Trophoblast cell (in vitro differentiated cells and primary cell): ENCODE results near the gene UBR7.

ENCODE experiments used
- DNase-seq, 2 donors: peaks; one replicate each; pipeline ENCODE4 v3.0.0-alpha.2; 2016
- H2AFZ ChIP-seq: 2 replicates; pipeline ENCODE4 v1.6.1; 2013; ENCODE audit warnings: low read length, moderate library complexity, mild to moderate bottlenecking; ENCODE audit not compliant: insufficient read depth, poor library complexity
- H2AK5ac ChIP-seq: 2 replicates; pipeline ENCODE4 v1.6.1; 2013; ENCODE audit warnings: mild to moderate bottlenecking, low read length
- H2BK120ac ChIP-seq: 2 replicates; pipeline ENCODE4 v1.6.1; 2013; ENCODE audit warnings: low read length, mild to moderate bottlenecking, moderate library complexity; ENCODE audit not compliant: insufficient read depth, poor library complexity
- H2BK12ac ChIP-seq: 2 replicates; pipeline ENCODE4 v1.6.1; 2013; ENCODE audit warnings: mild to moderate bottlenecking, low read length, moderate library complexity
- H2BK5ac ChIP-seq: 2 replicates; pipeline ENCODE4 v1.6.1; 2013; ENCODE audit warnings: low read length, low read depth, moderate library complexity, mild to moderate bottlenecking; ENCODE audit not compliant: poor library complexity
- H3K14ac ChIP-seq: 2 replicates; pipeline ENCODE4 v1.6.1; 2013; ENCODE audit warnings: mild to moderate bottlenecking, low read length
- H3K18ac ChIP-seq: 2 replicates; pipeline ENCODE4 v1.6.1; 2013; ENCODE audit warnings: mild to moderate bottlenecking, low read length
- H3K23ac ChIP-seq: 2 replicates; pipeline ENCODE4 v1.6.1; 2013; ENCODE audit warnings: low read length
- H3K27ac ChIP-seq: 2 replicates; pipeline ENCODE4 v1.5.1; 2013; ENCODE audit warnings: low read depth, mild to moderate bottlenecking, inconsistent platforms, low read length, moderate library complexity
- H3K27me3 ChIP-seq: 2 replicates; pipeline ENCODE4 v1.6.1; 2013; ENCODE audit warnings: inconsistent platforms, mild to moderate bottlenecking, low read length, moderate library complexity; ENCODE audit not compliant: insufficient read depth
- H3K36me3 ChIP-seq, 2 experiments: 1 replicate in 1 of 2; 2 replicates in 1 of 2; pipeline ENCODE4 v1.6.1; 2013; ENCODE audit warnings: low read length in 2 of 2, mild to moderate bottlenecking in 2 of 2, moderate library complexity in 1 of 2; ENCODE audit not compliant: insufficient read depth in 2 of 2, control insufficient read depth in 1 of 2
- H3K4ac ChIP-seq: 2 replicates; pipeline ENCODE4 v1.6.1; 2013; ENCODE audit warnings: low read depth, mild to moderate bottlenecking, low read length, moderate library complexity
- H3K4me1 ChIP-seq, 2 experiments: 1 replicate in 1 of 2; 2 replicates in 1 of 2; pipeline ENCODE4 v1.6.1; 2013; ENCODE audit warnings: low read length in 2 of 2, mild to moderate bottlenecking in 2 of 2, moderate library complexity in 1 of 2; ENCODE audit not compliant: insufficient read depth in 2 of 2, control insufficient read depth in 1 of 2
- H3K4me2 ChIP-seq: 2 replicates; pipeline ENCODE4 v1.6.1; 2013; ENCODE audit warnings: inconsistent platforms, mild to moderate bottlenecking, low read length, moderate library complexity
- H3K4me3 ChIP-seq: 2 replicates; pipeline ENCODE4 v1.5.1; 2013; ENCODE audit warnings: mild to moderate bottlenecking, low read depth, low read length, inconsistent platforms
- H3K79me1 ChIP-seq: one replicate; pipeline ENCODE4 v1.6.1; 2013; ENCODE audit warnings: low read length
- H3K79me2 ChIP-seq: 2 replicates; pipeline ENCODE4 v1.6.1; 2013; ENCODE audit warnings: low read length, mild to moderate bottlenecking; ENCODE audit not compliant: control insufficient read depth, insufficient read depth, poor library complexity
- H3K9ac ChIP-seq: 2 replicates; pipeline ENCODE4 v1.6.1; 2013; ENCODE audit warnings: mild to moderate bottlenecking, low read length
- H3K9me3 ChIP-seq: 2 replicates; pipeline ENCODE4 v1.6.1; 2013; ENCODE audit warnings: low read depth, mild to moderate bottlenecking, control low read depth, inconsistent platforms, low read length; ENCODE audit not compliant: insufficient read depth
- H4K12ac ChIP-seq: 2 replicates; pipeline ENCODE4 v1.6.1; 2013; ENCODE audit warnings: low read depth, mild to moderate bottlenecking, low read length, moderate library complexity
- H4K8ac ChIP-seq: 2 replicates; pipeline ENCODE4 v1.6.1; 2013; ENCODE audit warnings: low read depth, mild to moderate bottlenecking, low read length, moderate library complexity
- H4K91ac ChIP-seq: one replicate; pipeline ENCODE4 v1.6.1; 2013; ENCODE audit warnings: low read depth, mild to moderate bottlenecking, low read length, moderate library complexity
- WGBS: extraction: QIAGEN DNeasy Blood & Tissue Kit; methylation state at CpG from one replicate; pipeline ENCODE4 v1.1.7; 2013; ENCODE audit warnings: missing lambda C conversion rate; ENCODE audit not compliant: insufficient read length, insufficient coverage; ENCODE audit errors: extremely low coverage; 5-methylcytosine and 5-hydroxymethylcytosine counted together

UBR7 gene

GRCh38 chr14:93212432-93212831, 5.4 kb downstream of the UBR7 start:
- Histone ChIP-seq H3K36me3 (peaks cover 12 to 18% of the 10 kb centered on the region in 2 experiments), H3K14ac (no peak overlapping the region), H4K8ac (no peak overlapping the region), H4K12ac (no peak overlapping the region), H4K91ac (no peak overlapping the region), H3K27ac (no peak overlapping the region), H3K9ac (no peak overlapping the region), H3K23ac (no peak overlapping the region), H3K27me3 (no peaks in the 10 kb centered on the region), H3K4me1 (peaks cover 0 to 3% of the 10 kb centered on the region in 2 experiments), H3K4me2 (no peak overlapping the region), H3K79me1 (peaks cover under 1% of the 10 kb centered on the region), H2BK120ac (no peak overlapping the region), H3K18ac (no peak overlapping the region), H3K4ac (no peak overlapping the region), H3K9me3 (no peaks in the 10 kb centered on the region), H2BK12ac (no peak overlapping the region), H3K4me3 (no peak overlapping the region), H2AK5ac (no peak overlapping the region), H3K79me2 (no peaks in the 10 kb centered on the region), H2BK5ac (no peak overlapping the region), H2AFZ (no peak overlapping the region)
- WGBS = no CpG with 5 or more reads among the region's 3 CpGs
- DNase-seq = no peak

GRCh38 chr14:93214598-93214997, 7.5 kb downstream of the UBR7 start:
- H3K79me1 ChIP-seq = no peaks in the 10 kb centered on the region
- H3K4me1 ChIP-seq = no peaks in the 10 kb centered on the region
- no peak overlapping the region for H3K14ac ChIP-seq
- H3K4ac ChIP-seq = no peak overlapping the region
- H2BK120ac ChIP-seq = no peak overlapping the region
- DNase-seq = no peak
- H2AFZ ChIP-seq = no peak overlapping the region
- no peak overlapping the region for H4K8ac ChIP-seq
- peaks cover 16 to 18% of the 10 kb centered on the region in 2 experiments for H3K36me3 ChIP-seq
- no peaks in the 10 kb centered on the region for H3K79me2 ChIP-seq
- H3K23ac ChIP-seq = no peak overlapping the region
- WGBS = no CpG with 5 or more reads among the region's 2 CpGs
- H4K12ac ChIP-seq = no peak overlapping the region
- no peak overlapping the region for H2BK12ac ChIP-seq
- H3K18ac ChIP-seq = no peak overlapping the region
- no peak overlapping the region for H3K4me2 ChIP-seq
- no peak overlapping the region for H3K4me3 ChIP-seq
- no peak overlapping the region for H3K9ac ChIP-seq
- H3K27me3 ChIP-seq = no peaks in the 10 kb centered on the region
- no peak overlapping the region for H2AK5ac ChIP-seq
- no peak overlapping the region for H4K91ac ChIP-seq
- H2BK5ac ChIP-seq = no peak overlapping the region
- H3K9me3 ChIP-seq = no peaks in the 10 kb centered on the region
- no peak overlapping the region for H3K27ac ChIP-seq

DNA sequence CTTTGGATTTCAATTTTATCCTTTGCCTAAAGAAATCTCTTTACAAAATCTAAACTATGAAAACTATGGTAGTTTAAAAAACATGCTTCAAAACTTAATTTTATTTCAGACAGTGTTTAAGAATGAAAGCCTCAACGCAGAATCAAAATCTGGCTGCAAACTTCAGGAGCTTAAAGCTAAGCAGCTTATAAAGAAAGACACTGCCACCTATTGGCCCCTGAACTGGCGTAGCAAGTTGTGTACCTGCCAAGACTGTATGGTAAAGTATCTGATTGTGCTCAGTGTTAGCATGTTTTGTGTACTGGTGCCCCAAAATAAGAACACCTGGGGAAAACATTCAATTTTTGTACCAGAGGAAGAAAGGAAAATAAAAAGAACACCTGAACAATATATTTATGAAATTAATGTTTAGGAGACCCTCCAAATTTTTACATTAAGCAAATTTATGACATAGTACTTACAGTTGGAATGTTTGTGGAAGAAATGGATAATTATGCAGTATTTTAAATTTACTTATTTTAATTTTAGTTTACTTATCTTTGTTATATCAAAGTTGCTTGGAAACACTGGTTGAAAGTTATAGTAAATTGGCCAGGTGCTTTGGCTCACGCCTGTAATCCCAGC, 12.2 kb downstream of the UBR7 start:
- H3K27me3 ChIP-seq = no peaks in the 10 kb centered on the region
- H4K12ac ChIP-seq = no peak overlapping the region
- H3K9me3 ChIP-seq = no peaks in the 10 kb centered on the region
- no CpG with 5 or more reads among the region's 3 CpGs for WGBS
- H3K36me3 ChIP-seq = peaks cover 28 to 34% of the 10 kb centered on the region in 2 experiments
- H3K27ac ChIP-seq = no peak overlapping the region
- H3K4me2 ChIP-seq = no peak overlapping the region
- H4K8ac ChIP-seq = no peak overlapping the region
- no peak overlapping the region for H2BK12ac ChIP-seq
- H3K4ac ChIP-seq = no peak overlapping the region
- H3K23ac ChIP-seq = no peak overlapping the region
- H3K79me1 ChIP-seq = no peaks in the 10 kb centered on the region
- H2BK5ac ChIP-seq = no peak overlapping the region
- no peaks in the 10 kb centered on the region for H3K79me2 ChIP-seq
- H3K4me3 ChIP-seq = no peak overlapping the region
- no peak overlapping the region for H2AFZ ChIP-seq
- H2BK120ac ChIP-seq = no peak overlapping the region
- H3K14ac ChIP-seq = no peak overlapping the region
- H3K18ac ChIP-seq = no peak overlapping the region
- no peaks in the 10 kb centered on the region for H3K4me1 ChIP-seq
- no peak overlapping the region for H4K91ac ChIP-seq
- H3K9ac ChIP-seq = no peak overlapping the region
- DNase-seq = peak; percentile 48 to 69
- no peak overlapping the region for H2AK5ac ChIP-seq

DNA sequence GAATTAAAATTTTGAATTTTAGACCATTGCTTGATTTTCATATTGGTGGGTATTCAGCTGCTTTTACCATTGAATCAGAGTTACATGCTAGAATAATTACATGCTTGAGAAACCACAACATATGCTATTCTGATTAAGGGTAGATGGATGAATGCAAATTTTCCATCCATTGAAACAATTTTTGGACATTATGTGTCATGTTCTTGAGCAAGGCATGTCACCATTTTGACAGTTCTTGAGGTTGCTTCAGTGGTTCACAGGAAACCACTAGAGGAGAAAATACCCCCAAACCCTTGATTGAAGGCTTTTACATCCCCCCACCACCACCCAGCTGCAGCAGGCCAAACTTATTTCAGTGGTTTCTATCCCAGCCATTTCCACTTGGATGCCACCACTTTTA, 13.5 kb downstream of the UBR7 start:
- Histone ChIP-seq H3K9ac (no peak overlapping the region), H3K14ac (no peak overlapping the region), H4K12ac (no peak overlapping the region), H3K23ac (no peak overlapping the region), H2BK5ac (no peak overlapping the region), H3K36me3 (peaks cover 28 to 29% of the 10 kb centered on the region in 2 experiments), H2AFZ (no peak overlapping the region), H4K8ac (no peak overlapping the region), H3K4me3 (no peak overlapping the region), H3K4ac (no peak overlapping the region), H3K27ac (no peak overlapping the region), H3K4me1 (no peaks in the 10 kb centered on the region), H3K4me2 (no peak overlapping the region), H3K18ac (no peak overlapping the region), H2BK12ac (no peak overlapping the region), H3K27me3 (no peaks in the 10 kb centered on the region), H2BK120ac (no peak overlapping the region), H3K79me2 (no peaks in the 10 kb centered on the region), H4K91ac (no peak overlapping the region), H3K9me3 (no peaks in the 10 kb centered on the region), H3K79me1 (no peaks in the 10 kb centered on the region), H2AK5ac (no peak overlapping the region)
- DNase-seq = no peak
